NCI-H748 (cell line): Measurements from ENCODE around the gene AP1M1.

Source experiments
- DNase-seq: peaks from one replicate; lab custom pipeline; 2025; ENCODE audit not compliant: unreplicated experiment; lab: John Stamatoyannopoulos, UW

AP1M1 gene

GRCh38 chr19:16293118-16294091, 95.7 kb downstream of the AP1M1 start:
- no peak for DNase-seq

- no peak for DNase-seq
These were observed 97.3 kb downstream of the AP1M1 start for GRCh38 chr19:16295057-16295456.
